Neural cell (in vitro differentiated cells): ENCODE measurements around the gene OOSP2. TPM values are rescaled to one million over a fixed set of nuclear protein-coding genes. Genes with fewer than 3 reads are reported as not detected.

Experiments
- H2AFZ ChIP-seq: fragments of 200-600, 300-800 bp; sonication (generic), shearing (Covaris generic); 2 replicates; pipeline ENCODE4 v1.6.0; 2014; ENCODE audit warnings: low read depth, mild to moderate bottlenecking, antibody characterized with exemption, low read length, moderate library complexity
- H3F3A ChIP-seq: fragments of 200-600 bp; shearing (Covaris generic); 2 replicates; pipeline ENCODE4 v1.6.1; 2016; ENCODE audit warnings: mild to moderate bottlenecking, moderate library complexity, mixed read lengths, antibody characterized with exemption, low read length; ENCODE audit not compliant: insufficient read depth, poor library complexity, severe bottlenecking
- H3K27ac ChIP-seq: fragments of 200-600, 300-800 bp; sonication (generic), shearing (Covaris generic); 2 replicates; pipeline ENCODE4 v1.5.1; 2014; ENCODE audit warnings: mild to moderate bottlenecking, low read length, moderate library complexity
- H3K27me3 ChIP-seq: fragments of 300-800, 200-600 bp; sonication (generic), shearing (Covaris generic); 2 replicates; pipeline ENCODE4 v1.6.0; 2014; ENCODE audit warnings: mild to moderate bottlenecking, low read depth, low read length, moderate library complexity; ENCODE audit not compliant: insufficient read depth
- H3K36me3 ChIP-seq: fragments of 300-800, 200-600 bp; sonication (generic), shearing (Covaris generic); 2 replicates; pipeline ENCODE4 v1.5.1; 2014; ENCODE audit warnings: mild to moderate bottlenecking, antibody characterized with exemption, low read length, moderate library complexity; ENCODE audit not compliant: insufficient read depth
- H3K4me2 ChIP-seq: fragments of 300-800, 200-600 bp; sonication (generic), shearing (Covaris generic); 2 replicates; pipeline ENCODE4 v1.6.0; 2014; ENCODE audit warnings: mild to moderate bottlenecking, low read length
- H3K4me3 ChIP-seq: fragments of 300-800, 200-600 bp; sonication (generic), shearing (Covaris generic); 2 replicates; pipeline ENCODE4 v1.5.1; 2014; ENCODE audit warnings: mild to moderate bottlenecking, low read length, moderate library complexity
- H3K79me2 ChIP-seq: fragments of 200-600 bp; shearing (Covaris generic); replicated peaks from 2 replicates; pipeline ENCODE4 v1.6.0; 2014; ENCODE audit warnings: mild to moderate bottlenecking, low read length, moderate library complexity; ENCODE audit not compliant: insufficient read depth
- H3K9ac ChIP-seq: fragments of 300-800, 200-600 bp; sonication (generic), shearing (Covaris generic); 2 replicates; pipeline ENCODE4 v1.6.1; 2016; ENCODE audit warnings: mild to moderate bottlenecking, low read length, mixed read lengths
- H3K9me2 ChIP-seq: fragments of 200-600 bp; shearing (Covaris generic); 2 replicates; pipeline ENCODE4 v1.6.1; 2016; ENCODE audit warnings: mild to moderate bottlenecking, low read length, mixed read lengths; ENCODE audit not compliant: insufficient read depth
- H3K9me3 ChIP-seq: fragments of 200-600, 300-800 bp; sonication (generic), shearing (Covaris generic); 2 replicates; pipeline ENCODE4 v1.6.1; 2016; ENCODE audit warnings: mild to moderate bottlenecking, mixed run types, low read length, moderate library complexity, mixed read lengths
- H4K20me1 ChIP-seq: fragments of 200-600 bp; shearing (Covaris generic); 2 replicates; pipeline ENCODE4 v1.6.1; 2016; ENCODE audit warnings: mild to moderate bottlenecking, mixed run types; ENCODE audit not compliant: insufficient read depth
- EP300 ChIP-seq: fragments of 450-650 bp; conservative IDR thresholded peaks from 2 replicates; pipeline ENCODE4 v1.6.1; 2014; ENCODE audit warnings: antibody characterized with exemption, mild to moderate bottlenecking, moderate library complexity; ENCODE audit not compliant: poor library complexity, severe bottlenecking
- EZH2 ChIP-seq: fragments of 200-600, 300-800 bp; shearing (Covaris generic), sonication (generic); IDR thresholded peaks from 2 replicates; pipeline ENCODE4 v1.6.1; 2014; ENCODE audit warnings: antibody characterized with exemption, low read length, borderline replicate concordance, mild to moderate bottlenecking; ENCODE audit not compliant: insufficient read depth, poor library complexity, severe bottlenecking
- MXI1 ChIP-seq: fragments of 450-650 bp; conservative IDR thresholded peaks from 2 replicates; pipeline ENCODE4 v1.6.1; 2014; ENCODE audit warnings: antibody characterized with exemption, mild to moderate bottlenecking; ENCODE audit not compliant: poor library complexity, severe bottlenecking
- POLR2AphosphoS5 ChIP-seq: IDR thresholded peaks from 2 replicates; pipeline ENCODE4 v1.6.1; 2012
- RAD21 ChIP-seq: fragments of 450-650 bp; conservative IDR thresholded peaks from 2 replicates; pipeline ENCODE4 v1.6.1; 2014; ENCODE audit warnings: antibody characterized with exemption, mild to moderate bottlenecking, moderate library complexity
- REST ChIP-seq: IDR thresholded peaks from 2 replicates; pipeline ENCODE4 v1.6.1; 2012; ENCODE audit warnings: borderline replicate concordance
- SMC3 ChIP-seq: fragments of 450-650 bp; conservative IDR thresholded peaks from 2 replicates; pipeline ENCODE4 v1.6.1; 2014; ENCODE audit warnings: antibody characterized with exemption, mild to moderate bottlenecking, moderate library complexity; ENCODE audit not compliant: poor library complexity
- TAF1 ChIP-seq: IDR thresholded peaks from 2 replicates; pipeline ENCODE4 v1.6.1; 2012; ENCODE audit warnings: low read depth
- polyA plus RNA-seq: library from polyadenylated mRNA; depleted of rRNA; stranded (reverse); fragments of >200 nt; gene quantifications from 2 replicates; pipeline ENCODE4 v1.2.3, GENCODE V29; 2014
- TF ChIP-seq, protein P1 (sequence below): fragments of 450-650 bp; IDR thresholded peaks from 2 replicates; pipeline ENCODE4 v1.5.1; 2014; ENCODE audit warnings: antibody characterized with exemption, mild to moderate bottlenecking, moderate library complexity; ENCODE audit not compliant: poor library complexity, severe bottlenecking

Gene OOSP2
- polyA plus RNA-seq, 1 donor from 2014 or later = not detected

DNA sequence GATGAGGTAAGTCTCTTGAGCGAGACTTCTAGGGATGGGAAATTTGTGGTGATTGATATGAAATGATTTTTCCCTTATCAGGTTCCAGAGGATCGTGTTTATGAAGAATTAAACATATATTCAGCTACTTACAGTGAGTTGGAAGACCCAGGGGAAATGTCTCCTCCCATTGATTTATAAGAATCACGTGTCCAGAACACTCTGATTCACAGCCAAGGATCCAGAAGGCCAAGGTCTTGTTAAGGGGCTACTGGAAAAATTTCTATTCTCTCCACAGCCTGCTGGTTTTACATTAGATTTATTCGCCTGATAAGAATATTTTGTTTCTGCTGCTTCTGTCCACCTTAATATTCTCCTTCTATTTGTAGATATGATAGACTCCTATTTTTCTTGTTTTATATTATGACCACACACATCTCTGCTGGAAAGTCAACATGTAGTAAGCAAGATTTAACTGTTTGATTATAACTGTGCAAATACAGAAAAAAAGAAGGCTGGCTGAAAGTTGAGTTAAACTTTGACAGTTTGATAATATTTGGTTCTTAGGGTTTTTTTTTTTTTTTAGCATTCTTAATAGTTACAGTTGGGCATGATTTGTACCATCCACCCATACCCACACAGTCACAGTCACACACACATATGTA lies 55.4 kb downstream of the OOSP2 start:
- Histone ChIP-seq H3K9me3 (no peaks in the 10 kb centered on the region), H3F3A (no peaks in the 10 kb centered on the region), H2AFZ (no peak overlapping the region), H3K27ac (no peak overlapping the region), H3K4me3 (no peak overlapping the region), H3K79me2 (no peaks in the 10 kb centered on the region), H4K20me1 (no peaks in the 10 kb centered on the region), H3K27me3 (no peaks in the 10 kb centered on the region), H3K9me2 (no peaks in the 10 kb centered on the region), H3K4me2 (no peak overlapping the region), H3K9ac (no peak overlapping the region), H3K36me3 (no peaks in the 10 kb centered on the region)
- no peak for TF ChIP-seq SMC3
- TF ChIP-seq POLR2AphosphoS5 = no peak
- no peak for TF ChIP-seq EP300
- no peak for TF ChIP-seq TAF1
- TF ChIP-seq, protein P1, sequence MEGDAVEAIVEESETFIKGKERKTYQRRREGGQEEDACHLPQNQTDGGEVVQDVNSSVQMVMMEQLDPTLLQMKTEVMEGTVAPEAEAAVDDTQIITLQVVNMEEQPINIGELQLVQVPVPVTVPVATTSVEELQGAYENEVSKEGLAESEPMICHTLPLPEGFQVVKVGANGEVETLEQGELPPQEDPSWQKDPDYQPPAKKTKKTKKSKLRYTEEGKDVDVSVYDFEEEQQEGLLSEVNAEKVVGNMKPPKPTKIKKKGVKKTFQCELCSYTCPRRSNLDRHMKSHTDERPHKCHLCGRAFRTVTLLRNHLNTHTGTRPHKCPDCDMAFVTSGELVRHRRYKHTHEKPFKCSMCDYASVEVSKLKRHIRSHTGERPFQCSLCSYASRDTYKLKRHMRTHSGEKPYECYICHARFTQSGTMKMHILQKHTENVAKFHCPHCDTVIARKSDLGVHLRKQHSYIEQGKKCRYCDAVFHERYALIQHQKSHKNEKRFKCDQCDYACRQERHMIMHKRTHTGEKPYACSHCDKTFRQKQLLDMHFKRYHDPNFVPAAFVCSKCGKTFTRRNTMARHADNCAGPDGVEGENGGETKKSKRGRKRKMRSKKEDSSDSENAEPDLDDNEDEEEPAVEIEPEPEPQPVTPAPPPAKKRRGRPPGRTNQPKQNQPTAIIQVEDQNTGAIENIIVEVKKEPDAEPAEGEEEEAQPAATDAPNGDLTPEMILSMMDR = no peak
- no peak for TF ChIP-seq EZH2
- no peak for TF ChIP-seq MXI1
- no peak for TF ChIP-seq RAD21
- TF ChIP-seq REST = no peak

DNA sequence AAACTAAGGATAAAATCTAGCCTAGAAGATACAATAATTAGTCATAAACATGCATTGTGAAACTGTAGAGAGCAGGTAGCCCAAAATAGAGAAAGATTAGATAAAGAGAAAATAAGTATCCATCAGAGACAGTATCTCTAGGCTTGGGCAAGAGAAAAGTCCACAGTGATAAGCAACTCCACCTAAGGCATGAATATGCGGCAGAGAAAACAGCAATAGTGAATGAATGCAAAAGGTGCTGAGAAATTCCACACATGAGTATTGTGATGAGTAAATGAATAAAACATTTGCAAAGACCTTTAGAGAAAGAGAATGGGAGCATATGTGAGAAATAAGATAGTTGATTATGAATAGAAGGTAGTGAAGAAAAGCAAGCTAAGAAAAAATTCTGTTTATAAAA lies 57.0 kb downstream of the OOSP2 start:
- H3K9me3 ChIP-seq = no peaks in the 10 kb centered on the region
- H4K20me1 ChIP-seq = no peaks in the 10 kb centered on the region
- H3K4me3 ChIP-seq = no peak overlapping the region
- no peak overlapping the region for H3K4me2 ChIP-seq
- H3K9me2 ChIP-seq = no peaks in the 10 kb centered on the region
- no peaks in the 10 kb centered on the region for H3K27me3 ChIP-seq
- H3K79me2 ChIP-seq = no peaks in the 10 kb centered on the region
- no peak overlapping the region for H3K9ac ChIP-seq
- no peak for TF ChIP-seq TAF1
- no peaks in the 10 kb centered on the region for H3F3A ChIP-seq
- no peak overlapping the region for H2AFZ ChIP-seq
- H3K27ac ChIP-seq = no peak overlapping the region
- no peaks in the 10 kb centered on the region for H3K36me3 ChIP-seq

Other genes with a start within 250 kb of the OOSP2 start
- 33.2 and 35.1 TPM in 2 replicates for gene MRPL16, start 229.6 kb upstream of the OOSP2 start, polyA plus RNA-seq
- not detected in 2 replicates for gene CBLIF, start 194.9 kb upstream of the OOSP2 start, polyA plus RNA-seq
- not detected in 2 replicates for gene TCN1, start 173.9 kb upstream of the OOSP2 start, polyA plus RNA-seq
- not detected in 2 replicates for gene OOSP3, start 161.6 kb upstream of the OOSP2 start, polyA plus RNA-seq
- gene OOSP1, start 102.0 kb upstream of the OOSP2 start, polyA plus RNA-seq = not detected in 2 replicates
- gene OOSP4A, start 76.4 kb upstream of the OOSP2 start, polyA plus RNA-seq = not detected in 2 replicates
- gene OOSP4B, start 23.2 kb upstream of the OOSP2 start, polyA plus RNA-seq = not detected in 2 replicates
- not detected in 2 replicates for gene MS4A3, start 16.3 kb downstream of the OOSP2 start, polyA plus RNA-seq
- gene MS4A2, start 48.3 kb downstream of the OOSP2 start, polyA plus RNA-seq = not detected in 2 replicates
- not detected in 2 replicates for gene MS4A6A, start 142.7 kb downstream of the OOSP2 start, polyA plus RNA-seq
- gene MS4A4E, start 202.7 kb downstream of the OOSP2 start, polyA plus RNA-seq = not detected in 2 replicates
- not detected in 2 replicates for gene MS4A4A, start 240.3 kb downstream of the OOSP2 start, polyA plus RNA-seq